Erythroblast (primary cell): Measurements from ENCODE around the gene PDZRN3.

ENCODE experiments used
- GATA1 ChIP-seq: IDR thresholded peaks from 2 replicates; pipeline ENCODE4 v1.6.1; 2011; ENCODE audit warnings: low read depth, mild to moderate bottlenecking, control low read depth, low read length, moderate library complexity
- POLR2A ChIP-seq: IDR thresholded peaks from 2 replicates; pipeline ENCODE4 v1.6.1; 2011; ENCODE audit warnings: mild to moderate bottlenecking, low read length

DNA sequence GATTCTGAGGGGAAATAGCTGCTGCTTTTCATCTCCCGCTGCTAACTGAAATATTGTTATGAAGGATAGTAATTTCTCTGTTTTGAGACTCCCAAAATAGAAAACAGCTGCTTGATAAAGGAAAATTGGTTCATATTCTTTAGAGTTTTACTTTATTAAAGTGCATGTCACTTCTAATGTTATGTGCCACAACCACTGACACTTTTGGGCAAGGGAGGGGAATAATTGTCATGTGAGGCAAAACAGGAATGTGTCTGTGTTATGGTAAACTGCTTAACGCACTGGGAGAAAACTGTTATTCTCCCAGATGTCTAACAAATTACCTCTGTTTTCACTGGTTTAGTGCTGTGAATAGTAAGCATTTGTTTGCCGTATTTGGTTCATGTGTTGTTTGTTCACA is 201.6 kb downstream of the PDZRN3 start:
- TF ChIP-seq POLR2A (no peak), GATA1 (no peak)
